Urinary bladder (tissue), 4 donors: ENCODE data around the gene ZNF264. TPM values are rescaled to one million over a fixed set of nuclear protein-coding genes. Genes with fewer than 3 reads are reported as not detected.

ENCODE experiments used
- DNase-seq: peaks from one replicate; pipeline ENCODE4 v3.0.0-alpha.2; 2015; ENCODE audit errors: extremely low spot score
- H3K27ac ChIP-seq: one replicate; pipeline ENCODE4 v1.5.1; 2013; ENCODE audit warnings: low read depth, mild to moderate bottlenecking, moderate library complexity
- H3K36me3 ChIP-seq: one replicate; pipeline ENCODE4 v1.6.1; 2013; ENCODE audit warnings: mild to moderate bottlenecking, moderate library complexity; ENCODE audit not compliant: insufficient read depth
- H3K4me1 ChIP-seq: one replicate; pipeline ENCODE4 v1.6.1; 2013; ENCODE audit warnings: mild to moderate bottlenecking, moderate library complexity; ENCODE audit not compliant: insufficient read depth
- H3K4me3 ChIP-seq: one replicate; pipeline ENCODE4 v1.5.1; 2013; ENCODE audit warnings: low read depth, low read length
- WGBS: extraction: QIAGEN DNeasy Blood & Tissue Kit; methylation state at CpG from one replicate; pipeline ENCODE4 v1.1.7; 2013; 5-methylcytosine and 5-hydroxymethylcytosine counted together
- polyA plus RNA-seq: library from polyadenylated mRNA; stranded (reverse); fragments of 200-250 nt; gene quantifications from one replicate; pipeline ENCODE4 v1.2.3, GENCODE V29; 2013
- small RNA-seq: library from RNA; depleted of rRNA; stranded (forward); fragments of <200 nt; gene quantifications from one replicate; pipeline ENCODE3, GENCODE V24; 2014
- total RNA-seq: library from RNA; depleted of rRNA; stranded (reverse); fragments of >200 nt; gene quantifications from one replicate; pipeline ENCODE4 v1.2.3, GENCODE V29; 2014
- donor health status: healthy with polysubstance abuse.
- donor health status: healthy.

Gene ZNF264
- total and polyA plus RNA-seq, 2 donors: 5.2 to 42.5 TPM

DNA sequence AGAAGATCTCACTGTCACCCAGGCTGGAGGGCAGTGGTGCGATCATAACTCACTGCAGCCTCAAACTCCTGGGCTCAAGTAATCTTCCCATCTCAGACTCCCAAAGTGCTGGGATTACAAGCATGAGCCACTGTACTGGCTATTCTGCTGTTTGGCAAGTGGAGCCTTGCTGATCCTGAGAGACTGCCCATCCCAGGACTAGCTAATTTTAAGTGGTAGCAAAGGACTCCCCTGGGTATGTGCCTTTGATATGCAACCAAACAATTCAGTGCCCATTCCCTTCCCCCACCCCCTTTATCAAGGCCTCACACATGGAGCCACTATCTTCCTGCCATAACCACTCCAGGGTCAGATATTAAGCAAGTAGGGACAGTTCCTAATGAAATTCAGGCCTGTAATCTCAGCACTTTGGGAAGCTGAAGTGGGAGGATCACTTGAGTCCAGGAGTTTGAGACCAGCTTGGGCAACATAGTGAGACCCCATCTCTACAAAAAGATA lies 72.0 kb downstream of the ZNF264 start:
- no peaks in the 10 kb centered on the region for H3K36me3 ChIP-seq
- no peak for DNase-seq
- 100% methylated on average over 1 of the region's 1 CpG for WGBS
- no peaks in the 10 kb centered on the region for H3K4me1 ChIP-seq
- H3K4me3 ChIP-seq: no peak overlapping the region
- H3K27ac ChIP-seq: no peak overlapping the region

DNA sequence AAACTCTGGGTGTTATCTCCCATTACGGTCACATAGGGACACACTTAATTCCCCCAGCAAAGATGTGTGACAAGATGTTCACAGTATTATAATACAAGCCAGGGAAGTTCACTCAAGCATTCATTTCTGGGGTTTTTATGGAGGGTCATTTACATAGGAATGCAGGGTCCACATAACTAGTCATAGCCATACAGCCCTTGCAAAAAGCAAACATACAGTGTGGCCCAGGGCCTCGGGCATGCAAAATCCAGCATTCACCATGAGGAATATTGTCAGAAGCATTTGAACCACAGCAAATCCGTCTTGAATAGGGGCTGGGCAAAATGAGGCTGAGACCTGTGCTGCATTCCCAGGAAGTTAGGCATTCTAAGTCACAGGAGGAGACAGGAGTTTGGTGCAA lies 76.0 kb downstream of the ZNF264 start:
- no peak for DNase-seq
- 78% methylated on average over 3 of the region's 3 CpGs for WGBS
- H3K27ac ChIP-seq: no peak overlapping the region
- no peaks in the 10 kb centered on the region for H3K4me1 ChIP-seq
- H3K4me3 ChIP-seq: no peak overlapping the region
- H3K36me3 ChIP-seq: no peaks in the 10 kb centered on the region

DNA sequence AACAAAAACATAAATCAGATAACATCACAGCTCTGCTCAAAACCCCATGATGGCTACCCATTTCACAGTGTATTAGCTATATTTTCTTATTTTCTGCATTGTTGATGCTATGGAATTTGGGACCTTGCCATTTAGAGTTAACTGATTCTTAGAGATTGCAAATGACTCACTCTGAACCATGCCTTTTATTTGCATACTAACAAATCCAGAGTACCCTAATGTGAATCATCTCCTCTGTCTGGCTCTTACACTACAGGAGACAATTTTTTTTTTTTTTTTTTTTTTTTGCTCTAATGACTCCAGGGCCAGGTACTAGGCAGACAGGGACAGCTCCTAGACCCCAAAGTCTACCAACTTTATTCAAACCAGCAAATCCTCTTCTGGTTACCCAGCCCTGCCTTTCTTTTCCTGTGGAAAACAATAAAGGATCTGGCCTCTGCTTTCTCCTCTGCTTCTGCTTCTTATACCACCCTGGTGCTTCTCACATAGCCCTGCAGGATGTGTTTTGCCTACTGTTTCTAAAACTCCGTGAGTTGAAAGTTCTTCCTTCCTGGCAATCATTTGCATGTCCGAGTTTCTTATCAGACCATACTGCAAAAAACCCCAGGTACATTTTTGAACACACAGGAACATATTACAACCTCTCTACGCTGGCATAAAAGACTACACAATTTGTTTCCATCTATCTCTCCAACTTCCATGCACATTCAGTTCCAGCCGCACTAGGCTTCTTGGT lies 78.4 kb downstream of the ZNF264 start:
- no peaks in the 10 kb centered on the region for H3K36me3 ChIP-seq
- no peak overlapping the region for H3K27ac ChIP-seq
- no peak overlapping the region for H3K4me3 ChIP-seq
- no peaks in the 10 kb centered on the region for H3K4me1 ChIP-seq
- DNase-seq: no peak
- 87% methylated on average over 4 of the region's 4 CpGs for WGBS

GRCh38 chr19:57271280-57271679 lies 80.0 kb downstream of the ZNF264 start:
- no peaks in the 10 kb centered on the region for H3K36me3 ChIP-seq
- no peaks in the 10 kb centered on the region for H3K4me1 ChIP-seq
- no peak for DNase-seq
- no peak overlapping the region for H3K27ac ChIP-seq
- H3K4me3 ChIP-seq: no peak overlapping the region
- 95% methylated on average over 8 of the region's 8 CpGs for WGBS

Small RNAs within 50 kb of the gene (small RNA-seq; reads per million reads assigned to genes)
- not detected for gene AC025588.3

Other genes with a start within 250 kb of the ZNF264 start
- not detected for gene USP29, start 71.5 kb upstream of the ZNF264 start, total RNA-seq
- gene USP29, start 71.5 kb upstream of the ZNF264 start, polyA plus RNA-seq: not detected
- gene ZIM3, start 46.3 kb upstream of the ZNF264 start, total RNA-seq: not detected
- gene ZIM3, start 46.3 kb upstream of the ZNF264 start, polyA plus RNA-seq: not detected
- not detected for gene DUXA, start 24.0 kb upstream of the ZNF264 start, total RNA-seq
- not detected for gene DUXA, start 24.0 kb upstream of the ZNF264 start, polyA plus RNA-seq
- gene AURKC, start 39.5 kb downstream of the ZNF264 start, total RNA-seq: 0.74 TPM
- 0.73 TPM for gene AURKC, start 39.5 kb downstream of the ZNF264 start, polyA plus RNA-seq
- 48.0 TPM for gene ZNF805, start 49.1 kb downstream of the ZNF264 start, total RNA-seq
- gene ZNF805, start 49.1 kb downstream of the ZNF264 start, polyA plus RNA-seq: 2.3 TPM
- 176 TPM for gene ZNF460, start 89.0 kb downstream of the ZNF264 start, total RNA-seq
- gene ZNF460, start 89.0 kb downstream of the ZNF264 start, polyA plus RNA-seq: 0.85 TPM
- 25.4 TPM for gene ZNF543, start 129.0 kb downstream of the ZNF264 start, total RNA-seq
- gene ZNF543, start 129.0 kb downstream of the ZNF264 start, polyA plus RNA-seq: 2.9 TPM
- gene ZNF304, start 159.8 kb downstream of the ZNF264 start, total RNA-seq: 17.9 TPM
- gene ZNF304, start 159.8 kb downstream of the ZNF264 start, polyA plus RNA-seq: 7.8 TPM
- gene TRAPPC2B, start 172.1 kb downstream of the ZNF264 start, total RNA-seq: 9.7 TPM
- 26.8 TPM for gene TRAPPC2B, start 172.1 kb downstream of the ZNF264 start, polyA plus RNA-seq
- 6.1 TPM for gene ZNF547, start 172.1 kb downstream of the ZNF264 start, total RNA-seq
- gene ZNF547, start 172.1 kb downstream of the ZNF264 start, polyA plus RNA-seq: 1.8 TPM
- gene ZNF548, start 198.4 kb downstream of the ZNF264 start, total RNA-seq: 35.1 TPM
- 16.2 TPM for gene ZNF548, start 198.4 kb downstream of the ZNF264 start, polyA plus RNA-seq
- 27.9 TPM for gene ZNF17, start 219.7 kb downstream of the ZNF264 start, total RNA-seq
- 6.1 TPM for gene ZNF17, start 219.7 kb downstream of the ZNF264 start, polyA plus RNA-seq
- gene ZNF749, start 243.8 kb downstream of the ZNF264 start, total RNA-seq: 17.1 TPM
- 10.2 TPM for gene ZNF749, start 243.8 kb downstream of the ZNF264 start, polyA plus RNA-seq